ENCODE data around the gene ZNF18. TPM values are rescaled to one million over a fixed set of nuclear protein-coding genes. Genes with fewer than 3 reads are reported as not detected.

ZNF18 gene, protein sequence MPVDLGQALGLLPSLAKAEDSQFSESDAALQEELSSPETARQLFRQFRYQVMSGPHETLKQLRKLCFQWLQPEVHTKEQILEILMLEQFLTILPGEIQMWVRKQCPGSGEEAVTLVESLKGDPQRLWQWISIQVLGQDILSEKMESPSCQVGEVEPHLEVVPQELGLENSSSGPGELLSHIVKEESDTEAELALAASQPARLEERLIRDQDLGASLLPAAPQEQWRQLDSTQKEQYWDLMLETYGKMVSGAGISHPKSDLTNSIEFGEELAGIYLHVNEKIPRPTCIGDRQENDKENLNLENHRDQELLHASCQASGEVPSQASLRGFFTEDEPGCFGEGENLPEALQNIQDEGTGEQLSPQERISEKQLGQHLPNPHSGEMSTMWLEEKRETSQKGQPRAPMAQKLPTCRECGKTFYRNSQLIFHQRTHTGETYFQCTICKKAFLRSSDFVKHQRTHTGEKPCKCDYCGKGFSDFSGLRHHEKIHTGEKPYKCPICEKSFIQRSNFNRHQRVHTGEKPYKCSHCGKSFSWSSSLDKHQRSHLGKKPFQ
- 3.9 to 6.4 TPM (median 4.8 TPM) in 5 replicates for total RNA-seq (2022; extraction: Qiagen RNA extraction; ENCODE audit: low read depth)

DNA sequence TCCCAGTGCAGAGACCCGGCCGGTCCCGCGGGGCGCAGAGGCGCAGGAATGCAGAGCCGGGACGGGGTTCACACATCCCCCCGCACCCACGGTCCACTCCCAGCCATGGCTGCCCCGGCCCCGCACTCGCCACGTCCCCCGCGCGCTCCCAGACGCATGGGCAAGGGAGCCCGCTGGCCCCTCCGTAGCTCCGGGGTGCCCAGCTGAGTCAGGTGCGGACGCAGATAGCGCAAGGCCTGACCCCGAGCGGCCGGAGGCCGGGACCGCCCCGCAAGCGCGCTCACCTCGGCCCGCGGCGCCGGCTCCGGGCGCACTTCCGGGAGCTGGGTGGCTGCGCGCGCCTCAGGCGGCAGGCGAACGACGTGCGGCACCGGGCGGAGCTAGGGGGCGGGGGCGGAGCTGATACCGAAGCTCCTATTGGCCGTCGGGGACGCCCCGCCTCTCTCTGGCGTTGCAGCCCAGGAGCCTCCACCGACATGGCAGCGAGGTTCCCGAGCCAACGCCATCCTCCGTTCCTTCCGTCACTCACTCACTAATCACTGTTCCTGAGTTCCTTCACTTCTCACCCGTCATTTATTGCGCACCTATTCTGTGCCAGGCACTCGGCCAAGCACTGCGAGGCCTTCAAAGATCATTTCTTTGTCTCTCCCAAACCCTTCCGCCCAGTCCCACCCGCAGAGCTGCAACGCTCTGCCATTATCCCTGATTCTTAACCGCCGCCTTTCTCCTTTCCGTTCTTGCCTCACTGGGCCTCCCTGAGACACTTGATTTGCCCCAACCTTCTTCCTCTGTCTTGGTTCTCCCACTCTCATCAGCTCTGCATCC, at the start of gene ZNF18:
Gene ZNF18 (minus strand): TSS at position 329 of the 825 bp plus-strand sequence. CDS start 4,646 bp downstream, outside the sequence.

DNA sequence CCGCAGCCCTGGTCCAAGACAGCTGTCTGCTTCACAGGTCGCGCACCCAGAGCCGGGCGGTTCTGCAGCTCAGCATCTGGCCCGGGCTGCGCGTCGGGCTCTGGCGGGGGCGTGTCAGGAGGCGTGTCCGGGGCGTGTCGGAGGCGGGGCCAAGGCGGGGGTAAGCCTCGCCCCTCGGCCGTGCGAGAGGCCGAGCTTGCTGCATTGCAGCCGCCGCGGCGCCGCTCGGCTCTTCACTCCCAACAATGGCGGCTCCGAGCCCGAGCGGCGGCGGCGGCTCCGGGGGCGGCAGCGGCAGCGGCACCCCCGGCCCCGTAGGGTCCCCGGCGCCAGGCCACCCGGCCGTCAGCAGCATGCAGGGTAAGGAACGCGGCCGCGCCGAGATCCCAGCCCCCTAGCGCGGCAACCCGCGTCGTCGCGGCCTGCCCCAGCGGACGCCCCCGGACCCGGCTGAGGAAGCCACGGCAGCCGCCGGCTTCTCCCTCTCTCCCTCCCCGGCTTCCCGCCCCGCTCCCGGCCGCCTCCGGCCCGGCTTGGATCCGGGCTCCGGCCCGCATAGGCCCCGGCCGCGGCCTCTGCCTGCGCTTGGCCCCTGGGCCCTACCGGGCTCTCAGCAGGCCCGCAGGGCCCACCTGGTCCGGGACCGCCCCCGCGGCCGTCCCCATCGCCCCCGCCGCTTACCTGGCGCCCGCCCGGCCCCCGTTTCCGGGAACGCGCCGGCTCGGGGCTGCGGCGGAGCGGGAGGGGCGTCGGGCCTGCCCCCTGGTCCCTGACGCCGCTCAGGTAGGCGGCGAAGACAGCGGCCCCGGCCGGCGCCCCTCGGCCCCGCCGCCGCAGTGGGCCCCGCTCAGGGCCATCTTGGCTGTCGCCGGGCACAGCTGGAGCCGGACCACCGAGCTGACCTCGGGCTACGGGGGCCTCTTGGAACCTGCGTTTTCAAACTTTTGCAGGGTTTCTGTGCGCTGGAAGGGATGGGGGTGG, 23.7 kb upstream of the ZNF18 start, which contains the start of gene MAP2K4:
Gene MAP2K4 (plus strand): TSS at position 236 of the 981 bp plus-strand sequence. CDS start 10 bp downstream, at position 246.

Other genes with a start within 250 kb of the ZNF18 start
- gene MAP2K4, start 23.4 kb upstream of the ZNF18 start, total RNA-seq (2022; extraction: Qiagen RNA extraction; ENCODE audit: low read depth), result 27.7 to 38.4 TPM (median 31.7 TPM) in 5 replicates

Data from A549 treated with CpdA at 1 μM for 4 hours (cell line).